GM12865 (cell line): ENCODE results near the gene SYT13.
"Not testable (repeated sequence)": the region's sequence is repeated elsewhere in the genome, so short reads cannot be mapped to it uniquely, and the experiment has no call there.

Experiments
- DNase-seq: peaks from one replicate; pipeline ENCODE4 v3.0.0; 2010; ENCODE audit warnings: low read depth
- H3K4me3 ChIP-seq: 2 replicates; pipeline ENCODE4 v1.5.1; 2011; ENCODE audit warnings: mild to moderate bottlenecking, low read depth, low read length, control low read depth
- TF ChIP-seq, protein P1 (sequence below): IDR thresholded peaks from 2 replicates; pipeline ENCODE4 v1.5.1; 2011; ENCODE audit warnings: low read length, control low read depth, low read depth, inconsistent platforms; ENCODE audit not compliant: insufficient read depth; ENCODE audit errors: missing control alignments

The SYT13 gene

GRCh38 chr11:45258982-45259530 lies 27.1 kb downstream of the SYT13 start:
- H3K4me3 ChIP-seq = no peak overlapping the region
- TF ChIP-seq, protein P1, sequence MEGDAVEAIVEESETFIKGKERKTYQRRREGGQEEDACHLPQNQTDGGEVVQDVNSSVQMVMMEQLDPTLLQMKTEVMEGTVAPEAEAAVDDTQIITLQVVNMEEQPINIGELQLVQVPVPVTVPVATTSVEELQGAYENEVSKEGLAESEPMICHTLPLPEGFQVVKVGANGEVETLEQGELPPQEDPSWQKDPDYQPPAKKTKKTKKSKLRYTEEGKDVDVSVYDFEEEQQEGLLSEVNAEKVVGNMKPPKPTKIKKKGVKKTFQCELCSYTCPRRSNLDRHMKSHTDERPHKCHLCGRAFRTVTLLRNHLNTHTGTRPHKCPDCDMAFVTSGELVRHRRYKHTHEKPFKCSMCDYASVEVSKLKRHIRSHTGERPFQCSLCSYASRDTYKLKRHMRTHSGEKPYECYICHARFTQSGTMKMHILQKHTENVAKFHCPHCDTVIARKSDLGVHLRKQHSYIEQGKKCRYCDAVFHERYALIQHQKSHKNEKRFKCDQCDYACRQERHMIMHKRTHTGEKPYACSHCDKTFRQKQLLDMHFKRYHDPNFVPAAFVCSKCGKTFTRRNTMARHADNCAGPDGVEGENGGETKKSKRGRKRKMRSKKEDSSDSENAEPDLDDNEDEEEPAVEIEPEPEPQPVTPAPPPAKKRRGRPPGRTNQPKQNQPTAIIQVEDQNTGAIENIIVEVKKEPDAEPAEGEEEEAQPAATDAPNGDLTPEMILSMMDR = no peak
- DNase-seq = no peak

- TF ChIP-seq, protein P1 = no peak
- DNase-seq = no peak
- no peak overlapping the region for H3K4me3 ChIP-seq
These were observed 32.1 kb downstream of the SYT13 start for GRCh38 chr11:45254070-45254469.

GRCh38 chr11:45253640-45254039 lies 32.5 kb downstream of the SYT13 start:
- TF ChIP-seq, protein P1 = no peak

GRCh38 chr11:45252877-45253276 lies 33.3 kb downstream of the SYT13 start:
- TF ChIP-seq, protein P1 = no peak
- H3K4me3 ChIP-seq = no peak overlapping the region
- no peak for DNase-seq

More at GRCh38 chr11:45253640-45254039, 32.5 kb downstream of the SYT13 start:
- no peak overlapping the region for H3K4me3 ChIP-seq
- no peak for DNase-seq

- peak; percentile 57 for DNase-seq
- TF ChIP-seq, protein P1 = peak; percentile 78
- no peak overlapping the region for H3K4me3 ChIP-seq
These were observed 33.8 kb downstream of the SYT13 start for GRCh38 chr11:45252134-45252856.

DNA sequence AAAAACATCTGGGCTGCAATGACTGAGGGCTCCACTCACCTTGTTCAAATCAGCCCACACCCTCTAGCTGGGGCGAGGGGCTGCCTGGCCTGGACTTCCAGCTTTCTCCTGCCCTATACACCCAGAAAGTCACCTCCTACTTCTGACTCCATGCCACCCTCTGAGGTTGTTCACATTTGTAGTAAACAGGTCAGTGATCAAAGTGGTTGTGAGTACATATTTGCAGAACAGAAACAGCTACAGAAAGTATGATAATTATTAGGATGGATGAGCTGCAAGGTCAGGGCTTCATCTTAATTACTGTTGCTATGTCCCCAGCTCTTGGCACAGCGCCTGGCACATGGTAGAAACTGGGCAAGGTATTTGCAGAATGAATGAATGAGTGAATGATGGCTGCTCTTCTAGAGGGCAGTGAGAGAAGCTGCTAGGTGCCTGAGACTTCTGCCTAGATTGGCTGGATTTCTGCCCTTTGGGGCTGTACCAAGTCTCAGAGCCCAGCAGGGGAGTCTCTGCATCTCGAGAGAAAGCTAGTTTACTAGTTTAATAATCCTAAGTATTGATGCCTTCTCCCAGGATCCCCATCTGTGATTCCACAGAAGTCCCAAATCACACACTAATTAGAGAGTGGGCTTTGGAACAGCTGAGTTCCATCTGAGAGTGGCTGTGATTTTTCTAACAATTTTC lies 36.0 kb downstream of the SYT13 start:
- TF ChIP-seq, protein P1 = no peak
- H3K4me3 ChIP-seq = no peak overlapping the region
- DNase-seq = peak; percentile 40

GRCh38 chr11:45249372-45249771 lies 36.8 kb downstream of the SYT13 start:
- not testable (repeated sequence) for H3K4me3 ChIP-seq, DNase-seq
